Measurements from ENCODE around the gene KIF27.
"Not testable (repeated sequence)": the region's sequence is repeated elsewhere in the genome, so short reads cannot be mapped to it uniquely, and the experiment has no call there.

Gene KIF27

DNA sequence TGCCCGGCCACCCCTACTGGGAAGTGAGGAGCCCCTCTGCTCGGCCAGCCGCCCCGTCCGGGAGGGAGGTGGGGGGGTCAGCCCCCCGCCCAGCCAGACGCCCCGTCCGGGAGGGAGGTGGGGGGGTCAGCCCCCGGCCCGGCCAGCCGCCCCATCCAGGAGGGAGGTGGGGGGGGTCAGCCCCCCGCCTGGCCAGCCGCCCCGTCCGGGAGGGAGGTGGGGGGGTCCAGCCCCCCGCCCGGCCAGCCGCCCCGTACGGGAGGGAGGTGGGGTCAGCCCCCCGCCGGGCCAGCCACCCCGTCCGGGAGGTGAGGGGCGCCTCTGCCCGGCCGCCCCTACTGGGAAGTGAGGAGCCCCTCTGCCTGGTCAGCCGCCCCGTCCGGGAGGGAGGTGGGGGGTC is 116.8 kb downstream of the KIF27 start:
- DNase-seq, result not testable (repeated sequence)

DNA sequence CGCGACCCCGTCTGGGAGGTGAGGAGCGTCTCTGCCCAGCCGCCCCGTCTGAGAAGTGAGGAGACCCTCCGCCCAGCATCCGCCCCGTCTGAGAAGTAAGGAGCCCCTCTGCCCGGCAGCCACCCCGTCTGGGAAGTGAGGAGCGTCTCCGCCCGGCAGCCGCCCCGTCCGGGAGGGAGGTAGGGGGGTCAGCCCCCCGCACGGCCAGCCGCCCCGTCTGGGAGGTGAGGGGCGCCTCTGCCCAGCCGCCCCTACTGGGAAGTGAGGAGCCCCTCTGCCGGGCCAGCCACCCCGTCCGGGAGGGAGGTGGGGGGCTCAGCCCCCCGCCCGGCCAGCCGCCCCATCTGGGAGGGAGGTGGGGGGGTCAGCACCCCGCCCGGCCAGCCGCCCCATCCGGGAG is 117.3 kb downstream of the KIF27 start:
- not testable (repeated sequence) for DNase-seq

DNA sequence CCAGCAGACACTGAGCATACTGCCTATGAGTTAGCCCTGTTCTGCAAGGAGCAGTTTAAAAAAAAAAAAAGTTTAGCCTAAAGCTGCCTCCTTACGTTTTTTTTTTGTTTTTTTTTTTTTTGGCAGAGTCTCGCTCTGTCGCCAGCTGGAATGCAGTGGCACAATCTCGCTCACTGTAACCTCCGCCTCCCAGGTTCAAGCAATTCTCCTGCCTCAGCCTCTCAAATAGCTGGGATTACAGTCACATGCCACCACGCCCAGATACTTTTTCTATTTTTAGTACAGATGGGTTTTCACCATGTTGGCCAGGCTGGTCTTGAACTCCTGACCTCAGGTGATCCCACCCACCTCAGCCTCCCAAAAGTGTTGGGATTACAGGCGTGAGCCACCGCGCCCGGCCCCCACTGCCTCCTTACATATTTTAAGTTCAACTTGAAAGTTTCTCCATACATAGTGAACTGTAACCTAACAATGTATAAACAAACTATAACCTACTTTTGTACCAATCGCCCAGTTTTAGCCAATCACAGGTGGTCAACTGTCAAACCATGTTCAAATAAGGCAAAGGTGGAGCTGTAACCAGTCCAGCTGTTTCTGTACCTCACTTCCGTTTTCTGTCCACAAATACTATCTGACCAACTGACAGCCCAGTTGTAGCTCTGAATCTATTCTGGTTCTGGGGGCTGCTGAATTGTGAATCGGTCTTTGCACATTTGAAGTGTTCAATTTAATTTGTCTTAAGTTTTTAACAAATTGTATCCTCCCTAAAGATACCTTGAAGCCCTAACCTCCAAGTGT is 120.8 kb downstream of the KIF27 start:
- DNase-seq, result no peak

DNA sequence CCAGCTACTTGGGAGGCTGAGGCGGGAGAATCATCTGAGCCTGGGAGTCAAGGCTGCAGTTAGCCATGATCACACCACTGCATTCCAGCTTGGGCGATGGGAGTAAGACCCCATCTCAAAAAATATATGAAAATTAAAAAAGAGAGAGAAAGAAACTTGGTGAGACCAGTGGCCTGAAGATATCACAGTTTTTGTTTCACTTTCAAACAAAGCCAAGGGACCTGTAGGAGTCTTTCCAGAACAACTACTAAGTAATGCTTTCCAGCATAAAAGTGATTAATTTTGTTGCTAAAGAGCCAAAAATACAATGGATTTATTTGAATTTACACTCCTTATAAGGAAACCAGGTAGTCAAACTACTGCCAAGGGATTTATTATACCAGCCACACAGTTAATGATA is 127.2 kb downstream of the KIF27 start:
- DNase-seq, result no peak

DNA sequence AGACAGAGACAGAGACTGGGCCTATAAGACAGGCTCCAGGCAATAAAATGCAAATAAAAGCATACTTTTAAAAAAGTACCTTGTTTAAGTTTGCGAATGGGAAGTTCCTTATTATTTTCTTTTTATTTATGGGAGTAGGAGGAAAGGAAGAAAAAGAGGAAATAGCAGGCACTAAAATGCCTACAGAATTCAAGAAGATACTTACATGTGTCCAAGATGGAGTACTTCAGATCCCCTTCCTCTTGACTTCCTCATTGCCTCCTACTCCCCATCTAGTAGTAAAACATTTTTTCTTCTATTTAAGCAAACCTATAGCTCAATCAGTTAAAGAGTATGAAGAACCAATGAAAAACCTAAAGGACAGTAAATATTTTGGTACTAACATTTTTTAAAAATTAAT is 128.5 kb downstream of the KIF27 start:
- no peak for DNase-seq
